ENCODE measurements around the gene TEFM.
A peak's percentile ranks its signal among the peaks of the same experiment; 100 is the strongest.
"Not testable (repeated sequence)": the region's sequence is repeated elsewhere in the genome, so short reads cannot be mapped to it uniquely, and the experiment has no call there.

The TEFM gene, protein sequence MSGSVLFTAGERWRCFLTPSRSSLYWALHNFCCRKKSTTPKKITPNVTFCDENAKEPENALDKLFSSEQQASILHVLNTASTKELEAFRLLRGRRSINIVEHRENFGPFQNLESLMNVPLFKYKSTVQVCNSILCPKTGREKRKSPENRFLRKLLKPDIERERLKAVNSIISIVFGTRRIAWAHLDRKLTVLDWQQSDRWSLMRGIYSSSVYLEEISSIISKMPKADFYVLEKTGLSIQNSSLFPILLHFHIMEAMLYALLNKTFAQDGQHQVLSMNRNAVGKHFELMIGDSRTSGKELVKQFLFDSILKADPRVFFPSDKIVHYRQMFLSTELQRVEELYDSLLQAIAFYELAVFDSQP

DNA sequence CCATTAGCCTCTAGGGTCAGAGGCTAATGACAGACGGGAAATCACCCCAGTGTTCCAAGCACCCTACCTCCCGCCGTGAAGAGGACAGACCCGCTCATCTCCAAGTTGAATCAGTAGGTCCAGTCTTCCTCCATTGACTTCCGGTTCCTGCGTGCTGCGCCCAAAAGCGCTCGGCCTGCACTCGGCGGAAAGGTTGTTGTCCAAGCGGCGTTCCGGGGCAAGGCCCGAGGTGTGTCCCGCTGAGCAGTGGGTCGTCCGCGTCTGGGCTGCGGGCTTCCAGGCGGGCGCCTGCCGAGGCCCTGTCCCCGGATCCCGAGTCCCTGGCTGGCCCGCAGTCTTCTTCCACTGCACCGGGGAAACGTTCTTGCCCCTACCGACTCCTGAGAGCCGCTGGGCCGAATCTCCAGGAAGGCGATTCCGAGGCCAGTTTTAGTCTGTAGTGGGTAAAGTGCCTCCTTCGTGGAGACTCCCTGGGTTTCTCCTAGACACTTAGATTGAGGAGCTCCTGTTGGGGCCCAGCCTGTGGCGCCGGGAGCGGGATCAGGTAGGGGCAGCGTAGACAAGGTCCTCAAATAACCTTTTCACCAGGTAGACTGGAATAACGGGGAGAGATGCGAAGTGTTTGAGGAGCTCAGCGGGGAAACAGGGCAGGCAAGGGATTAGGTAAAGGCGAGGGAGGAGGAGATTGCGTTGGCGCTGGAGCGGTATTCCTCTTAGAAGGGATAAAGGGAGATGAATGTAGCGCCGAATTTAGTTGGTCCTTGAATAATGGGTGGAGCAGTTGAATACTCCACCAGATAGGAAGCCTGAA lies at the start of gene TEFM:
TSS of gene TEFM (minus strand) at position 138 of the 811 bp plus-strand sequence. CDS start at position 98, 40 bp downstream.
- DNase-seq (ENCODE audit: low read depth in 2 of 2), result peak; percentile 77 to 79

DNA sequence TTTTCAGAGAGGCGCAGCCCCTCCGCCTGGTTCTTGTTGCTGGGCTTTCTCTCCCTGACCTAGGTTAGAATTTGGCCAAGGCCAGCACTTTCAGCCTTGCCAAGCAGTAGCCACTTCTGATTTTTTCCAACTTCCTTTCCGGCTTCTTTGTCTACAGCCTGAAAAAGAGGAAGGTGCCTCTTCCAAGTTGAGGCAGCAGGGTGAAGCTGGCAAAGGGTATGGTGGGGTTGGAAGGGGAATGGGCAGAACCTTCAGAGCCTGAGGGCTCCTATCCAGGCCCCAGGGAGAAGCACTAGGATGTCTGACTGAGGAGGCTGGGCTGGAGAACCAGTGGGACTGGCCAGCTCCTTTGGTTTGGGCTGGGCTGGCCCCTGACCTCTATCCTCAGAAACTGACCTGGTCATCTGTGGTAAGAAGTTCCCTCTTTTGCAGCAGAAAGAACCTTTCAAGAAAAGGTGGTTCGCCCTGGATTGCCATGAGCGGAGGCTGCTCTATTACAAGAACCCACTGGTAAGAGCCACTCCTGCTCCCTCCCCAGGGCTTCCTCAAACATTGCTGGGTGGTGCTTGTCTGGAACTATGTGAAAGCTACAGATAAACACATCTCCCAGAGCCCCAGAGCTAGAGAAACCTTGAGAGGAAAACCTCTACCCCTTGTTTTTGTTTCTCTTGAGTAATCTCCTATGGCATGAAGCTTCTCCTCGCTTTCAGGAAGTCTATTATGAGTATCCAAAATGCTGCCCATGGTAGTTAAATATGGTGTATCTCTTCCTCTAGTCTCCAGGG lies 48.2 kb upstream of the TEFM start:
- DNase-seq (ENCODE audit: low read depth in 2 of 2), result no peak

DNA sequence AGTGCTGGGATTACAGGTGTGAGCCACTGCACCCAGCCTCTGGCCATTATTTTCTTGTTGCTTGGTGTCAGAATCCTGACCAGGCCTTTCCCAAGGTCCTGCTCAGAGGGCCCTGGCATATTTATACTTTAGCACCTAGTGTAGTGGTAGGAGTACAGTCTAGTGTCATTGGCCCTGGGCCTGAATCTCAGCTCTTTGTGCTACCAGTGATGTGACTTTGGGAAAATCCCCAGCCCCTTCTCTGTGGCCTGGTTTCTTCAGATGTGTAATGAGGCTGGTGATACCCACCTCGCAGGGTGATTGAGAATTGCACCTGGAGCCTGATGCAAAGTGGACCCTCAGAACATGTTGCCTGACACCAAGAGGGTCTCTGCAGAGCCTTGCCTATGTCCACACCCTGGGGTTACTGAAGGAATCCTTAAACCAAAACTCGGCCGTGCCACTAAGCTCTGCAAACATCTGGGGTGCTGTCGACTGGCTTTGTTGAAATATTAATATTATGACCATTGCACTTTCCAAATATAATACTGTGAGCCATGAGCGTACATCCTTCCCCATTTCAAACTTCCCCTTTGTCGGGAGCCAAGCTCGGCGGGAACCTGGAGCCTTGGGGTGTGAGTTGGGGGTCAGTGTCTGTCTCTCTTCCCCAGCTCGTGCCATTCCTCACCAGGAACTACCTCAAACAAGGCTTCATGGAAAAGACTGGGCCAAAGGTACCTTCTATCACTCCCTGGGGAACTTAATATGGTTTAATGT lies 46.8 kb upstream of the TEFM start:
- DNase-seq (ENCODE audit: low read depth in 2 of 2), result no peak

DNA sequence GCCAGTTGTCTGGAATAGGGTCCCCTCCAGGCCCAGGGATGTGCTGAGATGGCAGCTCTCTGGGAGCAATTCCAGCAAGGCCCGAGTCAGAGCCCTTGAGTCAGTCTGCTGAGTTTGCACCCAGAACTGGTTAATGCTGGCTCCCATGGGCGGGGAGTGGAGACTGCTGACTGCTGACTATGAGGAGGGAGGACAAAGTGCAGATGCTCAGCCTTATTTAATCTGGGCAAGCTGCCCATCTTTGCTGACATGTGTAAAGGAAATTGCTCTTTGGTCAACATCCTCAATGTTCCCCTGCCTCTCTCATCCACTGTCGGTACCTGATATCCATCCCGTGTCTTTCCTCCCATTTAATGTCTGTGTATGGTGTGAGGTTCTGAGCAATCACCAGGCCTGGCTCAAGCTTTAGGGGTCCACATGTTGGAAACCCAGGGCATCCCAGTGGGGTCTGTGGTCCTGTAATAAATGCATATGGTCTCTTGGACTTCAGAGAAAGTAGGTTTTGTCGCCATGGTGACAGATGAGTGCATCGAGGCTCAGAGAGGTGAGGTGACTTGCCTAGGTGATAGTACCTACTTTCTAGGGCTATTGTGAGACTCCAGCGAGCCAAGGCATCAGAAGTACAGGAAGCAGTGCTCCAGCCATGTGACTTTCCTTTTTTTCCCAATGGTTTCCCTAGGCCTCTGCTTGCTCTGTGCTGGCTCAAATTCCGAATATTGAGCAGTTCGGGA lies 44.8 kb upstream of the TEFM start:
- no peak for DNase-seq (ENCODE audit: low read depth in 2 of 2)

DNA sequence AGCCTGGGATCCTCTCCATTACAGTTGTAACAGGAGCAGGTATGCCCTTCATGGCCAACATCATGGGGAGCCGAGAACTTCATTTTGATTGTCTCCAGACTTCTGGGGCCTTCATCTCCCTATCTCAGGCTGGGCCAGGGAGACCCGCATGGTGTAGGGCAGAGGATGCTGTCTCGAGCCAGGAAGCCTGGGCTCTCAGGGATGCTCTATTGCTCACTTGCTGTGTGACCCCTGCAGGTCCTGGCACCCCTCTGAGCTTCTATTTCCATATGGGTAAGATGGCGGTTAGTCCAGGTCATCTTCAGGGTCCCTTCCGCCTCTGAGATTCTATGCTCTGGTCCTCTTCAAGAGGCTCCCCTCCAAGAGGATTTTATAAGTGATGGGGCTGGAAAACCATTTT lies 44.2 kb upstream of the TEFM start:
- no peak for DNase-seq (ENCODE audit: low read depth in 2 of 2)

DNA sequence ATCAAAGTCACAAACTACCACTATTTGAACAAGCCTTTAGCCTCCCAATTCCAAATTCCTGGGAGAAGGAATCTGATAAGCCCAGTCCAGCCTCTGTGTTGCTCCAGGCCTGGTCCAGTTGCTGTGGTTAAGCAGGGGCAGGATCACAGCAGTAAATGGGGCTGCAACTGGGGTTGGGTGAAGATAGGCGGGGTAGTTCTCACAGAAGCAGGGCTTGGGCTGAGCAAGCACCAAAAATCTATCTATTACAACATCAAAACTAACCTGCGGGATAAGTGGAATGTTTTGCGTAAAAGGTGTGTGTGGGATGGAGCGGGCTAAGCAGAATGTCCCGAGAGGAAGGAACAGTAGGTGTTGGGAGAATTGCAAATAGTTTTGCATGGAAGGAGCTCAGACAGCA lies 41.8 kb upstream of the TEFM start:
- DNase-seq (ENCODE audit: low read depth in 2 of 2), result no peak

DNA sequence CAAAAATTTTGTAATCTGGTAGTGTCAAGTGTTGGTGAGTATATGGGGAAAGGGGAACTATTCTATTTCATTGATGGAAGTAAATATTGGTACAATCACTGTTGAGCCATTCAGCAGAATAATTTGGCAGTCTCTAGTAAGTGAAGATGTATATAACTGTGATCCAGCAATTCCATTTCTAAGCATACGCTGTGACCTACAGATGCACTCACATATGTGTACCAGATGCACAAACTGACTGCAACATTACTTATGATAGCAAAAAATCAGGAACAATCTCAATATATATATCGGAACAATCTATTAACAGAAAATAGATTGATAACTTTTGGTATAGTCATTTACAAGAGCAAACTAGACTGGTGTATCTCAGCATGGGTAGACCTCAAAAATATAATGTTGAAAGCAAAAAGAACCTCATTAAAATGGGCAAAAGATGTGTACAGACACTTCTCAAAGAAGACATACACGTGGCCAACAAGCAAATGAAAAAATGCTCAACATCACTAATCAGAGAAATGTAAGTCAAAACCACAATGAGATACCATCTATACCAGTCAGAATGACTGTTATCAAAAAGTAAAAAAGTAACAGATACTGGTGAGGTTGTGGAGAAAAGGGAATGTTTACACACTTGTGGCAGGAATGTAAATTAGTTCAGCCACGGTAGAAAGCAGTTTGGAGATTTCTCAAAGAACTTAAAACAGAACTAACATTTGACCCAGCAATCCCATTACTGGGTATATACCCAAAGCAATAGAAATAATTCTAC lies 36.5 kb upstream of the TEFM start:
- DNase-seq (ENCODE audit: low read depth in 2 of 2), result no peak

DNA sequence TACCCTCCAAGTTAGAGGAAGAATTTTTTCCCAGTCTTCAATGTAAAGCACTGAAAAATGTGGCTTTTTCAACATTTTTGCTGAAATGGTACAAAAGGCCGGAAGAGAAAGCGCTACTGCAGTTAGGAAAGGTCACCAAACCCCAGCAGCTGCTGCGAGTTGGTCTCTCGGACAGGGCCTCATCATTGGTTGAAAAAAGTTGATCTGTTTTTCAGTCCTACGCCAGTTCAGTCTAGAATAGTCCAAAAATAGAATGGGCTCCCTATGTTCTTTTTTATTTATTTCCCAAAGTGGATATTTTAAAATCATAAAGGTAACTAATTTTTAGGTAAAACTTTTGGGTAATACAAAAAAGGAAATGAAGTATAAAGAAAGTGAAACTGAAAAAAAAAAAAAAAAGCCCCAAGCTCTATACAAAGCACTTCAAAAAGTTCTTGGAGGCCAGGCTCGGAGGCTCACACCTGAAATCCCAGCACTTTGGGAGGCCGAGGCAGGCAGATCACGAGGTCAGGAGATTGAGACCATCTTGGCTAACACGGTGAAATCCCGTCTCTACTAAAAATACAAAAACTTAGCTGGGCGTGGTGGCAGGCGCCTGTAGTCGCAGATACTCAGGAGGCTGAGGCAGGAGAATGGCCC lies 33.1 kb upstream of the TEFM start:
- no peak for DNase-seq (ENCODE audit: low read depth in 2 of 2)

DNA sequence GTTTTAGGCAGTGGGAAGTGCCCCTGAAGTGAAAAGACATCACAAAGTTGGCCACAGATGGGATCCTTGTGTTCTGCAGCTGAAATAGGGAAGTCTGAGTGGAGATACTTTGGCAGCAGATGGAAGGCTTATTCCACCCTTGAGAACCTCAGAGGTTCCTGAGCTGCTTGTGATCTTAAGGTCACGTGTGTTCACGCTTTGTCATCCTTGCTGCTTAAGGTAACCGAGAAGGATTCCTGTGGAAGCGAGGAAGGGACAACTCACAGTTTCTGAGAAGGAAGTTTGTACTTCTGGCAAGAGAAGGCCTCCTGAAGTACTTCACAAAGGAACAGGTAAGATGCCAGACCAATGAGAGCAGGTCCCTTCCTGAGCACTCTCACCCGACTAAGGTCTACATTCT lies 27.9 kb upstream of the TEFM start:
- DNase-seq (ENCODE audit: low read depth in 2 of 2), result no peak

DNA sequence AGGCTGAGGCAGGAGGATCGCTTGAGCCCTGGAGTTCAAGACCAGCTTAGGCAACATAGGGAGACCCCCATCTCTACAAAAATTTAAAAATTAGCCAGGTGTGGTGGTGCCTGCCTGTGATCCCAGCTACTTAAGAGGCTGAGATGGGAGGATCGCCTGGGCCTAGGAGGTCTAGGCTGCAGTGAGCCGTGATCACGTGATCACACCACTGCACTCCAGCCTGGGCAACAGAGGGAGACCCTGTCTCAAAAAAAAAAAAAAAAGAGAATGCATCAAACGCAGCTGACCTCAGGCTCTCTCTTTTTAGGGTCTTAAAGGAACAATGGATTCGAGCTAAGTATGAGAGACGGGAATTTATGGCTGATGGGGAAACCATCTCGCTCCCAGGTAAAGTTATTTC lies 25.5 kb upstream of the TEFM start:
- not testable (repeated sequence) for DNase-seq (ENCODE audit: low read depth in 2 of 2)

DNA sequence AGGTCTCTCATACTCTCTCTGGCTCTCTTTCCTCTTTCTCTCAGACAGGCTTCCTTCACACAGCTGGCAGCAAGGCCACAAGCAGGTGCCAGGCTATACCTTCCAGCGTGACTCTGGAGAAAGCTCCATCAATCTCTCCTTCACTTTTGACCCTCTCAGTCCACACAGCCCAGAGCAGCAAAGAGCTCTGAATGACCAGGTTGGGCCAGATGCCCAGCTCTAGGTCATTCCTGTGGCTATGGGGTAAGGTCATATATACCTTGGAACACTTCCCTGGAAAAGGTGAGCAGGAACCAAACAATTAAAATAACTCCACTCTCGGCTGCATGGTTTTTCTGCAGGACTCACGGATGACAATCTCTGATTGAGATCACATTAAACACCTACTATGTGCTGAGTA lies 24.5 kb upstream of the TEFM start:
- no peak for DNase-seq (ENCODE audit: low read depth in 2 of 2)

DNA sequence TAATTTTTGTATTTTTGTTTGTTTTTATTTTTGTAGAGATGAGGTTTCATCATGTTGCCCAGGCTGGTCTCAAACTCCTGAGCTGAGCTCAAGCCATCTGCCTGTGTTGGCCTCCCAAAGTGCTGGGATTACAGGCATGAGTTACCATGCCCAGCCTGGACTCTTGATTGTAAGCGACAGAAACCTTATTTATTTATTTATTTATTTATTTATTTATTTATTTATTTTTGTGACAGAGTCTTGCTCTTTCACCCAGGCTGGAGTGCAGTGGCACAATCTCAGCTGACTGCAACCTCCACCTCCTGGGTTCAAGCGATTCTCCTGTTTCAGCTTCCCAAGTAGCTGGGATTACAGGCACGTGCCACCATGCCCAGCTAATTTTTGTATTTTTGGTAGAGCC lies 23.8 kb upstream of the TEFM start:
- DNase-seq (ENCODE audit: low read depth in 2 of 2), result not testable (repeated sequence)

DNA sequence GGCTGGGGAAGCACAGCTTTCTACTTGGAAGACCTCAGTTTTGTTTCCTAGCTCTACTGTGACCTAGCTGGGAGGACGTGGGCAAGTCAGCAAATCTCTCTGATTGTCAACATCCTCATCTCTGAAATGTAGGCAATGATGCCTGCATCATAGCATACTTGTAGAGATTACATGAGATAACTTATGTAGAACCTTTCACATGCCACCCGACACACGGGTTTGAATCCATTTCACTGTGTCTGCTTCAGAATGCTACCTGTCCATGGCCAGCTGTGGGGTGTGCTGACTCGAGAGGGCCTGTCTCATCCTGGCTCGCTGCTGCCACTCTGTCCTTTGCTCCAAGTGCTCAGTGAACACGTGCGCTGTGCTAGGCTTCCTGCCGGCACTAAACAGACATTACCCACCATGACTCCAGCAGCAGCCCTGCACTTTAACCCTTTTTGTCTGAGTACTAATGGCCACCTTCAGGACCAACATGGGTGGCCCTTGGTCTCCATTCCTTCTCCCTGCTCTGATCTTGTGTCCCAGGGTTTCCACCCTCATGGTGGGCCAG lies 23.1 kb upstream of the TEFM start:
- DNase-seq (ENCODE audit: low read depth in 2 of 2), result no peak

DNA sequence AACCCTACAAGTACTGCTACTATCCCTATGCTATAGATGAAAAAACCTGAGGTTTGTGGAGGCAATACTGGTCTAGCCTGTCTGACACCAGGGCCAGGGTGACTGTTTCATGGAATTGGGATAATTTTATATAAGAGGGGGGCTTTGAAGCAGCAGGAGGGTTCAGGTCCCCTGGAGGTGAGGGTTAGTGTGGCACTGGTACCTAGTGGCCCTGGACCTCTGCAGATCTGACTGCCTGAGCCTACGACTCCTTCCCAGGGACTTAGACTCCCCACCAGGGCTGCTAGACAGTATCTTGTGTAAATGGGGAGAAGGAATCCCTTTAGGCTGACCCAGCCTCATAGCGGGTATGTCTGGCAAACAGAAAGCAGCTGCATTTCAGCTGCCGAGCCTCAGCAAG lies 22.5 kb upstream of the TEFM start:
- DNase-seq (ENCODE audit: low read depth in 2 of 2), result no peak

DNA sequence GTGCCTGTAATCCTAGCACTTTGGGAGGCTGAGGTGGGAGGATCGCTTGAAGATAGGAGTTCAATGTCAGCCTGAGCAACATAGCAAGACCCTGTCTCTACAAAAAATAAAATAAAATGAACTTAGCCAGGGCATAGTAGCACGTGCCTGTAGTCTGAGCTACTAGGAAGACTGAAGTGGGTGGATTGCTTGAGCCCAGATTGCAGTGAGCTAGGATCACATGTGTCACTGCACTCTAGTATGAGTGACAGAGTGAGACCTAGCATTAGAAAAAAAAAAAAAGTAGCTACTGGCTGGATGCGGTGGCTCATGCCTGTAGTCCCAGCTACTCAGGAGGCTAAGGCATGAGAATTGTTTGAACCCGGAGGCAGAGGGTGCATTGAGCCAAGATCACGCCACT lies 21.7 kb upstream of the TEFM start:
- no peak for DNase-seq (ENCODE audit: low read depth in 2 of 2)

DNA sequence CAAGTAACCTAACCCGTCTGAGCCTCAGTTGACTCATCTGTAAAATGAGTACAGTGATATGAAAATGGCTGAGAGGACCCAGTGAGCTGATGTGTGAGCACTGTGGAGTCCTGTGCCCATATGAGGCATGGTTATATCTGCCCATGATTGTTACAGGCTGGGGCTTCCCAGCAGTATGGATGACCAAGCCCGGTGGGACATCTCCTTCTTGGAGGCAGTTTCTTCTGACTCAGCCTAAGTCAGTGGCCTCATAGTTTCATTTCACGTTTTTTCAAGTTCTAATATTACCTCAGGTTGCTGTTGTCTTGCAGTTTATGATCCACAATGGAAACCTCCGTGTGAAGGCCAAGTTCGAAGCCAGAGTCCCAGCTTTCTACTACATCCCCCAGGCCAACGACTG lies 20.5 kb upstream of the TEFM start:
- no peak for DNase-seq (ENCODE audit: low read depth in 2 of 2)

DNA sequence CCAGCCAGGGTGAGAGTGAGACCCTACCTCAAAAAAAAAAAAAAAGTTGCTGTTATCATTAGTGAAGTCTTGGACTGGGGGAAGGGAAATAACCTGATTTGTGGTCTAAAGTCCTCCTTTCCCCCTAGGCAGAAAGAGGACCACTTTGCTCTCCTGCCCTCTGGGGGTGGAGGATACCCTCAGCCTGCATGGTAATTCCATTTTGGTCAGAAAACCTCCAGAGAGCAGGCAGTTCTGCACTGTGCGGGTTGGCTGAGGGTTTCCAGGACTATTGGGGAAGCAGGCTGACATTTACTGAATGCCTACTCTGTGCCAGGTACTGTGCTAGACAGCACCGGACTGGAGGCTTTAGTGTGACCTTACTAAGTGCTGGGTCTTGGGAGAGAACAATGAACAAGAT lies 18.3 kb upstream of the TEFM start:
- DNase-seq (ENCODE audit: low read depth in 2 of 2), result no peak

DNA sequence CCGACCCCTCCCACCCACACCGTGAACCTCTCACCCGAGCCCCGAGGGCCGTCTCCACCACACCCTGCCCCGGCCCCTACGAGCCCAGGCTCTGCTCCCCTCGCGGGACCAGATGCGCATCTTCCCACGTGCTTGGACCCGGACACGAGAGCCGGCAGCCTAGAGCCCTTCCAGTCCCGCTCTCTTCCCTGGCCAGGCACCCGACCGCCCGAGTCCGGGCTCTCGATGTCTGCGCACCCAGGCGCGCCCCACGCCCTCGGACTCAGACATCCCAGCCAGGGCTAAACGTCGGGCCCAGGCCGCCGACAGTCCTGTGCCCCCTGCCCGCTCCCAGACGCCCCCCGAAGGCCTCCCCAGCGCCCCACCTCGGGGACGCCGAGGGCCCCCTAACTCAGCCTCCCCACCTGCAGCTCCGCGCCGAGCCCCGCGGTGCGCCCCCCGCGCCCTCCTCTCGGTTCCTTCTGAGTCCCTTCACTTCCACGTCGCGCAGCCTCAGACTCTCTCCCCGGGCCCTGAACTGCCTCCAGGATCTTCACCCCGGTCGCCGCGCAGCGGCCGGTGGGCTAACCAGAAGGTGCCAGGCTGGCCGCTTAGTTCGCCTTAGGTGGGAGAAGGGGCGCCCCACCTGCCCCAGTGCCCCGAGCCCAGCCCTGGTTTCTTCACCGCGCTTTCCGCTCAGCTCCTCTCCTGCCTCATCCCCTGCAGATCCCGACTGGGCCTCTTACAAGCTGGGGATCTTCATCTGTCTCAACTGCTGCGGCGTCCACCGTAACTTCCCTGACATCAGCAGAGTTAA lies 16.4 kb upstream of the TEFM start:
- DNase-seq (ENCODE audit: low read depth in 2 of 2), result no peak
